NT2/D1 (cell line): ENCODE results near the gene CAMTA1.
A peak's percentile ranks its signal among the peaks of the same experiment; 100 is the strongest.

Source experiments
- DNase-seq: peaks from one replicate; pipeline ENCODE4 v3.0.0-alpha.2; 2011; ENCODE audit warnings: low read depth, low spot score
- H3K27me3 ChIP-seq: 2 replicates; pipeline ENCODE4 v1.6.0; 2011; ENCODE audit warnings: mild to moderate bottlenecking; ENCODE audit not compliant: insufficient read length, insufficient read depth
- H3K36me3 ChIP-seq: 2 replicates; pipeline ENCODE4 v1.6.1; 2011; ENCODE audit warnings: mild to moderate bottlenecking, low read length, mixed read lengths; ENCODE audit not compliant: insufficient read depth, insufficient read length
- H3K4me1 ChIP-seq: 2 replicates; pipeline ENCODE4 v1.5.1; 2011; ENCODE audit not compliant: insufficient read depth, insufficient read length
- H3K4me3 ChIP-seq: 2 replicates; pipeline ENCODE4 v1.5.1; 2011; ENCODE audit warnings: low read depth; ENCODE audit not compliant: insufficient read length
- H3K9ac ChIP-seq: 2 replicates; pipeline ENCODE4 v1.6.0; 2011; ENCODE audit warnings: low read depth; ENCODE audit not compliant: insufficient read length
- H3K9me3 ChIP-seq: 2 replicates; pipeline ENCODE4 v1.5.1; 2011; ENCODE audit warnings: mild to moderate bottlenecking, low read length; ENCODE audit not compliant: insufficient read depth
- SUZ12 ChIP-seq: IDR thresholded peaks from 2 replicates; pipeline ENCODE4 v1.6.1; 2011; ENCODE audit not compliant: insufficient read length, insufficient read depth; ENCODE audit errors: extremely low read depth
- YY1 ChIP-seq: IDR thresholded peaks from 2 replicates; pipeline ENCODE4 v1.6.1; 2011; ENCODE audit not compliant: insufficient read length, insufficient read depth
- ZNF274 ChIP-seq: IDR thresholded peaks from 2 replicates; pipeline ENCODE4 v1.6.1; 2011; ENCODE audit warnings: mild to moderate bottlenecking, low read depth, low read length

CAMTA1 gene

DNA sequence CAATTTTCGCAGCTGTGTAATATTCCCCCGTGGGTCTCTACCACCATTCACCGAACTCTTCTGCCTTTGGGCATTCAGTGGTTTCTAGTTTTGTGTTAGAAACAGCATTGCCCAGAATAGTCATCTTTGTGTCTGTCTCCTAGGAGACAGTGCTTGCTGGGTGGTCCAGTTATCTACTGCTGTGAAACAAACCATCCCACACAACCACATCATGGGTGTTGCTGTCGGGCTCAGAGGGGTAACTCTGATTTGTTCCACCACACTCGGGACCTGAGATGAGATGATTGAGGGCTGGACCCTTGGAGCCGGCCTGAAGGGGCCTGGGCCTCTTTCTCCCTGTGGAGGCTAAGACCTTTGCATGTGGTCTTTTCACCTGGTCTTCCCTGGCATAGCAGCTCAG lies 558.6 kb downstream of the CAMTA1 start:
- Histone ChIP-seq H3K9ac (no peak overlapping the region), H3K4me1 (peaks cover 3% of the 10 kb centered on the region), H3K4me3 (no peak overlapping the region), H3K9me3 (no peaks in the 10 kb centered on the region), H3K27me3 (no peaks in the 10 kb centered on the region), H3K36me3 (no peaks in the 10 kb centered on the region)
- DNase-seq: no peak
- no peak for TF ChIP-seq SUZ12

- Histone ChIP-seq H3K36me3 (no peaks in the 10 kb centered on the region), H3K27me3 (no peaks in the 10 kb centered on the region), H3K4me3 (no peak overlapping the region), H3K4me1 (peaks cover 3% of the 10 kb centered on the region), H3K9ac (no peak overlapping the region), H3K9me3 (no peaks in the 10 kb centered on the region)
- TF ChIP-seq YY1 (no peak), SUZ12 (no peak), ZNF274 (no peak)
- DNase-seq: no peak
Measured at GRCh38 chr1:7344299-7344698, 559.0 kb downstream of the CAMTA1 start.

GRCh38 chr1:7345516-7345915 lies 560.3 kb downstream of the CAMTA1 start:
- Histone ChIP-seq H3K4me1 (peaks cover 3% of the 10 kb centered on the region), H3K36me3 (no peaks in the 10 kb centered on the region), H3K27me3 (no peaks in the 10 kb centered on the region), H3K4me3 (no peak overlapping the region), H3K9me3 (no peaks in the 10 kb centered on the region), H3K9ac (no peak overlapping the region)
- DNase-seq: no peak
- no peak for TF ChIP-seq YY1
- TF ChIP-seq ZNF274: no peak
- TF ChIP-seq SUZ12: no peak

- Histone ChIP-seq H3K36me3 (no peaks in the 10 kb centered on the region), H3K4me1 (peaks cover 3% of the 10 kb centered on the region), H3K9ac (no peak overlapping the region), H3K27me3 (no peaks in the 10 kb centered on the region), H3K4me3 (no peak overlapping the region), H3K9me3 (no peaks in the 10 kb centered on the region)
- TF ChIP-seq ZNF274 (no peak), YY1 (no peak), SUZ12 (no peak)
- peak; percentile 13 for DNase-seq
Measured at GRCh38 chr1:7346070-7346596, 560.9 kb downstream of the CAMTA1 start.

DNA sequence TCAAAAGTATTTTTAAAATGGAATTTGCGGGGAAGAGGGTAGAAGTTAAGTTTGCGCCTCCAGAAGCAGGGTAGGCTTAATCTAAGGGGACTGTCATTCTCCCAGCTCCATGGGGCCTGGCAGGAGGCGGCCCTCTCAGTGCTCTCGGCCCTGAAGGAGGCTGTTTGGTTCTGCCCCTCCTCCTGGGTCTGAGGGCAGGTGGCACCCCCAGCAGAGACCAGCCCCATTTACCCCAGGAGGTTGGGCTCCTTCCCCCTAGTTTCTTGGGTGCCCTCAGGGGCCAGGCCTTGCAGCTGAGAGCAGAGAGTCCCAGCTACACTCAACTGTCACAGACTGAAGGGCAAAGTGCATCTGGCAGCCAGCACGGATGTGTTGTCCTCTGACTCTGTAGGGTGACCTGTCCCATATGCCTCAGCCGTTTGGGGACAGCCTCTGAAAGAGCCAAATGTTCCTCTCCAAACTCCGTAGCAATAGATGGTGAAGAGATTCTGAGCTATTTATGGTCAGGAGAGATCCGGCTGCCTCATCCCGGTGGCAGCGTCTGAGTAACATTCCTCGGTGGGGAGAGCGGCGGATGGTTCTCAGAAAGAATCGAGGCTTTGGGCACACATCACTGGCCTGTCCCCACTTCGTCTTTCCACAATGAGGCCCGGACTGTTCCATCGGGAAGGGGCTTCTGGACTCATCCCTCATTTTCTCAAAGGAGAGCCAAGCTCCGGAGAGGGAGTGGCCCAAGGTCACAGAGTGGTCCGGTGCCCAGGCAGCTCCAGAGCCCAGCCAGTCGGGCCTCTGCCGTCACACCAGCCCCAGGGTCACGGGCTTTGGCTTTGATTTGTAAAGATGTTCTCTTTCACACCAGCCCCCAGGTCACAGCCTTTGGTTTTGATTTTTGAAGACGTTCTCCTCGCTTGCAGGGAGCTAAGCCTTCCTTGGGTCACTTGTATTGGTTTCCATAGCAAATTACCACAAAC lies 561.6 kb downstream of the CAMTA1 start:
- no peak overlapping the region for H3K4me3 ChIP-seq
- H3K9ac ChIP-seq: no peak overlapping the region
- peaks cover 2% of the 10 kb centered on the region for H3K4me1 ChIP-seq
- H3K27me3 ChIP-seq: no peaks in the 10 kb centered on the region
- DNase-seq: no peak
- H3K36me3 ChIP-seq: no peaks in the 10 kb centered on the region
- H3K9me3 ChIP-seq: no peaks in the 10 kb centered on the region
- TF ChIP-seq YY1: no peak
- no peak for TF ChIP-seq SUZ12
- TF ChIP-seq ZNF274: no peak

DNA sequence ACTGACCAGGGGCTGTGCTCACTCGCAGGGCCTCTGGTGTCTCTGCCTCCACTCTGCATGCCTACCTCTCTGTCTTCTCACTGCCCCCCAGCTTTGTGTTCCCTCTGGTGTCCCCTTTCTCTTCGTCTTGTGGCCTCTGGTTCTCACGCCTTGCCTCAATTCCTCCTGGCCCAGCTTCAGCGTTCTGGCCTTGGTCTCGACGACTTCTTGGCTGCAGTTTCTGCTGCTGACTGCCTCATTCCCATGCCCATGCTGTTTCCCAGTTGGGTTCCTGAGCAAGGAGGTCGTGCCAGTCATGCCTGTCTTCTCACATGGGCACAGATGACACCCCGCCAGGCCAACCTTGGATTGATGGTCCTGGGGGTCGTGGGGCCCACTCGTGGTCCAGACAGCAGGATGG lies 562.8 kb downstream of the CAMTA1 start:
- Histone ChIP-seq H3K9ac (no peak overlapping the region), H3K4me3 (no peak overlapping the region), H3K27me3 (no peaks in the 10 kb centered on the region), H3K9me3 (no peaks in the 10 kb centered on the region), H3K4me1 (peaks cover 3% of the 10 kb centered on the region), H3K36me3 (no peaks in the 10 kb centered on the region)
- TF ChIP-seq SUZ12: no peak
- no peak for TF ChIP-seq YY1
- no peak for TF ChIP-seq ZNF274
- no peak for DNase-seq

DNA sequence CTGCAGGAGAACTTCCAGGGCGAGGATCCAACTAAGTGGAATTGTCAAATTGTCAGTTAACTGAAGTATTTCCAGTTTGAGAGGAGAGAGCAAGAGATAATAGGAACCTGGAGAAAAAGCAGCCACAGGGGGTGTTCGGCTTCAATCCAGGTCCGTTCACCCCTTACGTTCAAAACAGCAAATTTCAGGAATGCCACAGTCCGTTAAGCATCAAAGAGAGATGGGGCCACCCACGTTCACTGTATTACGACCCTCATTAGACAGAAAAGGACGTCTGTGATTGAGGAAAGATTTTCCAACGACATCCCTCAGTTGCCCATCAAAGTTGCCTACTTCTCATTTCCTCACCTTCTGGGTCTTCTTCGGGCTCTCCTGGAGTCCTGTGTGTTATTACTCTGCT lies 563.3 kb downstream of the CAMTA1 start:
- no peak overlapping the region for H3K9ac ChIP-seq
- no peaks in the 10 kb centered on the region for H3K27me3 ChIP-seq
- H3K4me3 ChIP-seq: no peak overlapping the region
- DNase-seq: no peak
- H3K4me1 ChIP-seq: peaks cover 3% of the 10 kb centered on the region
- H3K9me3 ChIP-seq: no peaks in the 10 kb centered on the region
- no peak for TF ChIP-seq SUZ12
- TF ChIP-seq YY1: no peak
- TF ChIP-seq ZNF274: no peak
- no peaks in the 10 kb centered on the region for H3K36me3 ChIP-seq
